Dedifferentiated amniotic fluid mesenchymal stem cell (primary cell): ENCODE measurements around the gene MYOT.
"Not testable (repeated sequence)": the region's sequence is repeated elsewhere in the genome, so short reads cannot be mapped to it uniquely, and the experiment has no call there.

Experiments
- DNase-seq: peaks from one replicate; pipeline ENCODE4 v3.0.0-alpha.2; 2016; ENCODE audit errors: extremely low spot score

The MYOT gene

DNA sequence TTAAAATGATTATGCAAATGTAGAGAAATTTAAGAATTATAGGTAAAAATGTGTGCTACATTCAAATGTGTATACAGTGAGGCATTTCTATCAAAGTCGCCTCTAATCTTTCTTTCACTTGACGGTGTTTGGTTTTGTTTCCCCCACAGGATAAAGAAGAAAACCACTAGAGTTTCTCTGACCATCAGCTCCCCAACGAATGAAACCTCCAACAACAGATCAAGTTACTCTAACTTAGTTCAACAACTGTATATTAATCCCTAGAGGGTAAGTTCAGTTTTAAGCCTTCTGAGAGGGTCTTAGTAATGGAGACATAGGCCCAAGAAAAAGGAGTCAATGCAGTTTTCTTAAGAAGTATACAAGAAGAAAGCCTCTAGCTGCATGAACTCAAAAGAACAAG, 11.5 kb upstream of the MYOT start:
- DNase-seq = no peak

- DNase-seq = no peak
Observed at GRCh38 chr5:137856916-137857862, 10.5 kb upstream of the MYOT start.

GRCh38 chr5:137858223-137858916, 9.3 kb upstream of the MYOT start:
- no peak for DNase-seq

DNA sequence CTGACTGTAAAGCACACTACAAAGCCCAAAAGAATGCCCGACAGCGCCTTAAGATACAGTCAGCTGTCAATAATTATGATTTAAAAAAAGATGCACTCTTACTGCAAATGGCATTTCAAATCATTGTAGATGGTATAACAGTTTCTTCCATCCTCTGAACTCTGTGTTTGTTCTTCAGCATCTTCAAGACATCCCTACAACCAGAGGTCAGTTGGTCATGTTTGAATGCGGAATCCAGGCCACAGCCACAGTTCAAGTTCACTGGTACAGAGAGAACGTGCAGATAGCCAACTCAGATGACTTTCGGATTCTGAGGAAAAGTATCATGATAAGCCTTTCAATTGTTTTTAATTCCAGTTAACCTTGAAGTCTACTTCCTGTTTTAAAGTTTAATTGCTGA, 8.7 kb upstream of the MYOT start:
- no peak for DNase-seq

- no peak for DNase-seq
Observed at GRCh38 chr5:137862251-137862650, 5.4 kb upstream of the MYOT start.

DNA sequence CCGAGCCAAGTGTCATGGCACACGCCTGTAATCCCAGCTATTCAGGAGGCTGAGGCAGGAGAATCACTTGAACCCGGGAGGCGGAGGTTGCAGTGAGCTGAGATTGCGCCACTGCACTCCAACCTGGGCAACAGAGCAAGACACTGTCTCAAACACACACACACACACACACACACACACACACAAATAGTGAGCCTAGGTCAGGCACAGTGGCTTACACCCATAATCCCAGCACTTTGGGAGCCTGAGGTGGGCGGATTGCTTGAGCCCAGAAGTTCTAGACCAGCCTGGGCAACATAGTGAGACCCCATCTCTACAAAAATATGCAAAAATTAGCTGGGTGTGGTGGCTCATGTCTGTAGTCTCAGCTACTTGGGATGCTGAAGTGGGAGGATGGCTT, 4.0 kb upstream of the MYOT start:
- not testable (repeated sequence) for DNase-seq

- DNase-seq = no peak
Observed at GRCh38 chr5:137866541-137867388, 895 bp upstream of the MYOT start.

GRCh38 chr5:137870647-137871339, 3.1 kb downstream of the MYOT start:
- no peak for DNase-seq

DNA sequence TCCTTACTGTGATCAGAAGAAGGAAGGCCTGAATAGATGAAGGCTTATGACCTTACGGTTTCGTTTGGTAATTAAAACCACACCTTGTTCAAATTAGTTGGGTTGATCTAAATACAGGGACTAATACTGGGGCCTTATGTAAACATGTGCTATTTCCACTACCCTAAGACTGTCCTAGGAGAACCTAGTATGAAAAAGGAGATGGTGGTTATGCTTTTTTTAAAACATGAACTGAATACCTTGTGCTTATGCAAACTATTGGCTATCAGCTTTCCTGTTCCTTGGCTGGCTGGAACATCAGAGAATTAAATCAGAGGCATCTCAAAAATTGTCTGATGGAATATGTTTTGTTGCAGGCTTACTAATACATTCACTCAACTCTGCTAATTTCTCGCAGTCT, 3.9 kb downstream of the MYOT start:
- DNase-seq = no peak

- no peak for DNase-seq
Observed at GRCh38 chr5:137872466-137872865, 4.8 kb downstream of the MYOT start.

DNA sequence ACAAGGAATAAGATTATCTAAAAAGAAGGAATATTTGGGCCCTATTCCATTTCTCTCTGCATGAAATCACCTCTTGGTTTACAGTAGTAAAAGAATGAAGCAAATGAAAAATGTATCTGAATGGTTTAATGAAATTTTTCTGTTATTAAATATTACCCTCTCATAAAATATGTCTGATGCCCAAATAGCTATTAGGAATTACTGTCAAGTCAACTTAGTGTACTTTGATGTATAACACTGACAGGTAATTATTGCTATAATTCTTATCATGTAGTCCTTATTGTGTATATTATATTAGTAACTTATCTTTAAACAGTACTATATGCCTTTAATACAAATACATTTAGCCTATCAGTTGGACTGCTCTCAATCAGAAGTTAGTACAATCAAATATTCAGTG, 8.4 kb downstream of the MYOT start:
- no peak for DNase-seq

DNA sequence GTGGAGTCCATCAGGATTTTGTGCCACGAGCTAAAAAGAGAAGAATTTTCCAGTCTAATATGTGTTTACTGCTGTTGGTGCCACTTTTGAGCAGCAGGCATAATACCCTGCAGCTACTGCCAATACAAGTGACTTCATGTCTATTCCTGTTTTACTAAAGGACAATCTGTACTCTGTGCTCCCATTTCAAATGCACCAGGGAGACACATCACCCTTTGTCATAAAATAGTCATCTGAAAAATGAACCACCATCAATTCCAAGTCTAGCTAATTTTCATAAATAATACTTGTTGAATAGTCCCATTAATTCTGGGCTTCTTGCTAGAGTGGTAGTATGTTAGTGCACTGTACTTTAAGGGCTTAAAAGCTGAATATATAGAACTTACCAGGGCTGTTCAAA, 12.7 kb downstream of the MYOT start:
- DNase-seq = no peak

DNA sequence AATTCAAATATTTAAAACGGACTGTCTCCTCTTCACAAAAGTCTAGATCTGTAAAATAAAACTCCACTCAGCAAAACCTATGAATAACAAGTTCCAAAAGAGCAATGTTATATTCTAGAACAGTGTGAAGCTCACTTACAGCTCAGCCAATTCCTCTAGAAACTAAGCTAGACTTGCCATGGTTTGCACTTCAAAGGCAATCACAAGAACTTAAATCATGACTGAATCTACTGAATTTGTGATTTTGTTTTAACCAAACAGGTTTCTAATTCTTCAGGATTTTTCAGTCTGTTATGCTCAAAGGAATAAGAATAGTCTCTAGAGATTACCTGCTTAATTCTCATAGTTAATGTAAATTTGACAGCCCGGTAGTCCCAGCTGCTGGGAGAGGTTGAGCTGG, 20.2 kb downstream of the MYOT start:
- DNase-seq = no peak

DNA sequence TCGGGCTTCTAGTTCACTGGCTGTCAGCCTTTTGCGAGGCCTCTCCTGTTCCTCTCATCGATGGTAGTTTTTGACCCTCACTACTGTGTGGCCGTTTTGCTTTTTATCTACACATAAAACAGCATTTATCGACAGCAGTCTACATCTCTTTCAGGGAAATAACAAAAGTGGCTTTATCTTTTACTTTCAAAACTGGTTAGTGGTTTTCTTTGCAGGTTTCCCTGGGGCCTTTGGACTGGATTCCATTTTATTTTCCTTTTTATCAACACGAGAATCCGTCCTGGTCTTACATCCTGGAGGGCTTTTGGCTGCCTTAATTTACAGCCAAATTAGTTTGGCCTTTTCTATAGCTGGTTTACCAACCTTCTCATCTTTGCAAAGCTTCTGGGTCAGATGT, 20.8 kb downstream of the MYOT start:
- DNase-seq = no peak

DNA sequence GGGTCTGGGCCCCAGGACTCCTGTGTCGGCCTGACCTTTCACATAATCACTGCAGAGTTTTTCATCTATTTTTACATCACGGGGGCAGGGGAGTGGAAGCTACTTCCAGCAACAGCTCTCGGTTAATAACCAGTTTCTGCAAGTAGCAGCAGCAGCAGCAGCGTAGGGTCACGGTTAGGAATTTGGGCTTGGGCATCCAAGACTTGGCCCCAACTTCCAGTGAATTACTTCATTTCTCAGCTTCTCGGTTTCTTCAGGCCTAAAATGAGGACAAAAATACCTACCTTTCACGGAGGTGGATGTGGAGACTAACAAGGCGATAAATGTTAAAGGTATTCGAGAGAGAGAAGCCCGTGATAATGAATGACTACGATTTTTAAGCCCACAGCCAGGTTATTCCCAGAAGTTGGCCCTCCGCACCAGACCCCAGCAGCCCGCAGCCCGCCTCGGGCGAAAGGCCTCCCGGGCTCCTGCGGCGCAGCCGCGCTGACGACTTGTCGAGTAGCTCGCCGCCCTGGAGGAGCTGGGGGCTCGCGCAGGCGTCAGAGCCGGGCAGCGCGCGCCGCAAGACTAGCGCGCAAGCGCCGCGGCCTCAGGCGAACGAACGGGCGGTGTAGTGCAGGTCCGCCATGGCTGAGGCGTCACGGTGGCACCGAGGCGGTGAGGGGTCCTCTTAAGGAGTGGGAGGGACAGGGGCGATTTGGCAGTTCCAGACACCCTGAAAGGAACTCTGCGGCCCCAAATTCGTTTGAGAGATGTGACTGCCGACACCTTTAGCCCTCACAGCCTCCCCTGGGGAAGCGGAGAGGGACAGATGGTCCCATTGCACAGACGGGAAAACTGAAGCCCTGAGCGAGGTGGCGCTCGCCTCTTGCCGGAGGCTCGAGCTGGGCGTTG, 21.5 kb downstream of the MYOT start, which contains the start of gene PKD2L2:
Gene PKD2L2 (plus strand): TSS at position 595 of the 897 bp plus-strand sequence. CDS start 35 bp downstream, at position 630.
- DNase-seq = no peak

GRCh38 chr5:137890845-137891244, 23.2 kb downstream of the MYOT start:
- DNase-seq = no peak

- DNase-seq = no peak
Observed at GRCh38 chr5:137891849-137892248, 24.2 kb downstream of the MYOT start.

DNA sequence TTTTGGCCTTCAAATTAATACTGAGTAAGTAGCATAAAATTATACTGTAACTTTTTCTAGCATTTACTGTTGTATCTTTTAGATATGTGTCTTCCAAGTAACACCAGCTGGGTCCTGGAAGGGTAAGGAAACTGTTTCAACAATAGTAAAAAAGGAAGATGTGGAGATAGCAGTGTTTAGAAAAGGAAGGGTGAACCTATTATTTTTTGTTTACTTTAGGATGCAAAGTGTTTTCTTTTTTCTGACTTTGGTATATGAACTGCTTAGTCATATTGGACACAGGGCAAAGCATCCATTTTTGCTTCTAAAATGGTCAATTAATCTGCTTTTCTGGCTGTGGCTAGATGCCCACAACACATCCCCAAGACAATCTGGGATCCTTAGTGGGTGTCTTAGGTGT, 26.9 kb downstream of the MYOT start:
- DNase-seq = no peak

DNA sequence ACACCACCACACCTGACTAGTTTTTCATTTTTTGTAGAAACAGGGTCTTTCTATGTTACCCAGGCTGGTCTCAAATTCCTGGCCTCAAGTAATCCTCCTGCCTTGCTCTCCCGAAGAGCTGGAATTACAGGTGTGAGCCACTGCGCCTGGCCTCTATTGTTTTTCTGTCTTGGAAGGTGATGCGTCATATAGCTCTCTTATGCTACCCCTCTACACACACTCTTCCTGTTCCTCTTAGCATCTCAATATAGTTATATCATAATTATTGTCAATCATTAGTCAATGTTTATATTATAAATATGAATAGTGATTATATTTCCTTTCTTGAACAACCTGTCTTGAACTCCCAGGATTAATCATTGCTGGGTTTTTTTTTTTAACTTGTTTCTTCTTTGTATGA, 28.9 kb downstream of the MYOT start:
- DNase-seq = no peak

GRCh38 chr5:137899493-137899892, 31.8 kb downstream of the MYOT start:
- DNase-seq = no peak
